ENCODE results near the gene IVD. TPM values are rescaled to one million over a fixed set of nuclear protein-coding genes. Genes with fewer than 3 reads are reported as not detected.

The IVD gene
- total and polyA plus RNA-seq, 2 of the 4 experiments (the other 2 are of a cell fraction), result 31.7 to 41.1 TPM

GRCh38 chr15:40439960-40440742, 34.6 kb downstream of the IVD start:
- peaks cover 8% of the 10 kb centered on the region; the same call in 1 of the 2 replicates for H3K9me1 ChIP-seq (ENCODE audit: insufficient read depth, low read length)
- no peak overlapping the region for H2BK15ac ChIP-seq (ENCODE audit: low read depth, low read length)
- no peak overlapping the region for H2BK20ac ChIP-seq (ENCODE audit: low read depth, low read length)
- H3K56ac ChIP-seq (ENCODE audit: extremely low read depth, insufficient read depth, low read length), result no peak overlapping the region
- intact Hi-C loops (cut with micrococcal nuclease), result loop anchor here (5.0 kb wide), 1 partner anchor 72 kb away; no protein-coding TSS in a partner anchor
- H3K9me3 ChIP-seq (ENCODE audit: control insufficient read depth, insufficient read depth, low read length), result no peaks in the 10 kb centered on the region
- H2AFZ ChIP-seq (replicated peaks; ENCODE audit: low read length, poor library complexity), result peak overlapping the region; percentile 87
- BruUV-seq (replicated peaks), result no TSS peak
- no peak overlapping the region for H2BK120ac ChIP-seq (ENCODE audit: low read depth, low read length)
- POLR2A ChIA-PET (ENCODE audit: unreplicated experiment), result no interaction called here
- H3K14ac ChIP-seq (replicated peaks; ENCODE audit: low read depth, low read length), result peak overlapping the region; percentile 49
- 0 out of 2 replicates have a peak, but pooled peaks have one; percentile 21 for TF ChIP-seq MAZ (IDR thresholded peaks at IDR 0.05; ENCODE audit: borderline replicate concordance, low read depth, low read length)
- no peak for TF ChIP-seq CHD1 (IDR thresholded peaks at IDR 0.05; ENCODE audit: low read depth, low read length)
- H4K8ac ChIP-seq (ENCODE audit: low read depth in 2 of 2, low read length in 2 of 2), result peak overlapping the region; percentile 64 to 65; a peak in 3 of 4 replicates
- no peak overlapping the region; the same call in 1 of the 2 replicates for H3K27ac ChIP-seq (ENCODE audit: insufficient read depth, low read length)
- peak overlapping the region; percentile 49 for H3K4me3 ChIP-seq (ENCODE audit: insufficient read depth, low read depth, low read length)
- H2AK5ac ChIP-seq (ENCODE audit: low read depth, low read length), result peak overlapping the region; percentile 23; the same call in 1 of the 2 replicates
- H3K4me2 ChIP-seq (ENCODE audit: low read depth, low read length), result peak overlapping the region; percentile 92
- no peak overlapping the region for H2BK5ac ChIP-seq (ENCODE audit: low read depth, low read length, poor library complexity, severe bottlenecking)
- H4K91ac ChIP-seq (ENCODE audit: insufficient read depth, low read depth, low read length), result peak overlapping the region; percentile 66
- ATAC-seq (ENCODE audit: low read depth) (0 out of 2 replicates have a peak, but pooled peaks have one; percentile 4), DNase-seq (peak; percentile 26)
- H3K9ac ChIP-seq (ENCODE audit: low read depth, low read length), result peak overlapping the region; percentile 62
- peak overlapping the region; percentile 36 for H4K5ac ChIP-seq (ENCODE audit: low read depth, low read length)
- in situ Hi-C loops (cut with MboI; ENCODE audit: low sequenced_read_pairs), result no loop called here
- H3K23ac ChIP-seq (ENCODE audit: low read depth, low read length), result peak overlapping the region; percentile 36; the same call in 1 of the 2 replicates
- dilution Hi-C loops (cut with HindIII; ENCODE audit: low sequenced_read_pairs, unreplicated experiment), result no loop called here
- 0% methylated on average over 4 of the region's 35 CpGs; no CpG with 5 or more reads in 1 of the 2 experiments for WGBS, 2 experiments (ENCODE audit: extremely low coverage in 2 of 2, insufficient read length in 1 of 2)
- no peaks in the 10 kb centered on the region for H3K36me3 ChIP-seq (ENCODE audit: control insufficient read depth, insufficient read depth, low read length)
- H2AK9ac ChIP-seq (replicated peaks; ENCODE audit: low read depth, low read length, poor library complexity), result peak overlapping the region; percentile 47
- H4K20me1 ChIP-seq (ENCODE audit: insufficient read depth, low read length), result peaks cover 33% of the 10 kb centered on the region
- CTCF ChIA-PET, result interaction anchor here (0.6 to 1.1 kb wide), 3 partner anchors 9 to 86 kb away, joined by 3 to 4 read pairs (median 3); no protein-coding TSS in a partner anchor
- peaks cover 21% of the 10 kb centered on the region for H3K4me1 ChIP-seq (ENCODE audit: control insufficient read depth, insufficient read depth, low read length)
- peak overlapping the region; percentile 24; the same call in 1 of the 2 replicates for H3K18ac ChIP-seq (ENCODE audit: low read depth, low read length)
- peaks cover 51% of the 10 kb centered on the region for H3K27me3 ChIP-seq (ENCODE audit: control insufficient read depth, insufficient read depth, low read length)
- peak overlapping the region; percentile 68 for H3K4ac ChIP-seq (ENCODE audit: low read depth, low read length)
- peaks cover 5 to 29% of the 10 kb centered on the region in 2 experiments for H3K79me1 ChIP-seq (ENCODE audit: low read depth in 1 of 2, low read length in 2 of 2)

Measured in IMR-90 (cell line).